K562 (cell line): ENCODE data around the gene SVIL.

Experiments
- CAMTA2 ChIP-seq: fragments of 250-450 bp; sonication (Bioruptor Pico); conservative IDR thresholded peaks from 2 replicates; pipeline ENCODE4 v1.5.1; 2022
- ELF1 ChIP-seq: fragments of 200-800 bp; sonication (Bioruptor generic); IDR thresholded peaks from 2 replicates; pipeline ENCODE4 v1.6.1; 2016; ENCODE audit warnings: missing genetic modification characterization, missing compliant biosample characterization
- HDAC8 ChIP-seq: fragments of 450-650 bp; IDR thresholded peaks from 2 replicates; pipeline ENCODE4 v1.6.1; 2016; ENCODE audit warnings: mild to moderate bottlenecking, missing genetic modification characterization, moderate library complexity, missing compliant biosample characterization
- POLR2A ChIP-seq: fragments of 450-650 bp; conservative IDR thresholded peaks from 2 replicates; pipeline ENCODE4 v1.6.1; 2016
- RFX1 ChIP-seq: fragments of 450-650 bp; IDR thresholded peaks from 2 replicates; pipeline ENCODE4 v1.6.1; 2016; ENCODE audit warnings: mild to moderate bottlenecking, moderate library complexity
- U2AF1 ChIP-seq: fragments of 200-400 bp; formaldehyde crosslinking; optimal IDR thresholded peaks from 2 replicates; pipeline ENCODE3; 2017; ENCODE audit warnings: mild to moderate bottlenecking, low read depth, low read length, moderate library complexity
- ZNF449 ChIP-seq: fragments of 250-450 bp; sonication (Bioruptor Pico); IDR thresholded peaks from 2 replicates; pipeline ENCODE4 v1.8.0; 2022; ENCODE audit warnings: moderate library complexity, mild to moderate bottlenecking, inconsistent platforms
- ZNF512 ChIP-seq: IDR thresholded peaks from 2 replicates; pipeline ENCODE4 v1.6.1; 2016; ENCODE audit warnings: missing genetic modification characterization, missing compliant biosample characterization
- TF ChIP-seq, protein P1 (sequence below): fragments of 250-450 bp; sonication (Bioruptor Pico); IDR thresholded peaks from 2 replicates; pipeline ENCODE4 v1.5.0; 2021
- TF ChIP-seq, protein P2 (sequence below): fragments of 250-450 bp; sonication (Bioruptor Pico); IDR thresholded peaks from 2 replicates; pipeline ENCODE4 v1.5.0; 2022; ENCODE audit warnings: mild to moderate bottlenecking

GRCh38 chr10:29533696-29534285 lies 101.0 kb downstream of the SVIL start:
- TF ChIP-seq CAMTA2: no peak
- TF ChIP-seq, protein P1, sequence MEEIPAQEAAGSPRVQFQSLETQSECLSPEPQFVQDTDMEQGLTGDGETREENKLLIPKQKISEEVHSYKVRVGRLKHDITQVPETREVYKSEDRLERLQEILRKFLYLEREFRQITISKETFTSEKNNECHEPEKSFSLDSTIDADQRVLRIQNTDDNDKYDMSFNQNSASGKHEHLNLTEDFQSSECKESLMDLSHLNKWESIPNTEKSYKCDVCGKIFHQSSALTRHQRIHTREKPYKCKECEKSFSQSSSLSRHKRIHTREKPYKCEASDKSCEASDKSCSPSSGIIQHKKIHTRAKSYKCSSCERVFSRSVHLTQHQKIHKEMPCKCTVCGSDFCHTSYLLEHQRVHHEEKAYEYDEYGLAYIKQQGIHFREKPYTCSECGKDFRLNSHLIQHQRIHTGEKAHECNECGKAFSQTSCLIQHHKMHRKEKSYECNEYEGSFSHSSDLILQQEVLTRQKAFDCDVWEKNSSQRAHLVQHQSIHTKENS (CRISPR knock-in tag): no peak
- TF ChIP-seq, protein P2, sequence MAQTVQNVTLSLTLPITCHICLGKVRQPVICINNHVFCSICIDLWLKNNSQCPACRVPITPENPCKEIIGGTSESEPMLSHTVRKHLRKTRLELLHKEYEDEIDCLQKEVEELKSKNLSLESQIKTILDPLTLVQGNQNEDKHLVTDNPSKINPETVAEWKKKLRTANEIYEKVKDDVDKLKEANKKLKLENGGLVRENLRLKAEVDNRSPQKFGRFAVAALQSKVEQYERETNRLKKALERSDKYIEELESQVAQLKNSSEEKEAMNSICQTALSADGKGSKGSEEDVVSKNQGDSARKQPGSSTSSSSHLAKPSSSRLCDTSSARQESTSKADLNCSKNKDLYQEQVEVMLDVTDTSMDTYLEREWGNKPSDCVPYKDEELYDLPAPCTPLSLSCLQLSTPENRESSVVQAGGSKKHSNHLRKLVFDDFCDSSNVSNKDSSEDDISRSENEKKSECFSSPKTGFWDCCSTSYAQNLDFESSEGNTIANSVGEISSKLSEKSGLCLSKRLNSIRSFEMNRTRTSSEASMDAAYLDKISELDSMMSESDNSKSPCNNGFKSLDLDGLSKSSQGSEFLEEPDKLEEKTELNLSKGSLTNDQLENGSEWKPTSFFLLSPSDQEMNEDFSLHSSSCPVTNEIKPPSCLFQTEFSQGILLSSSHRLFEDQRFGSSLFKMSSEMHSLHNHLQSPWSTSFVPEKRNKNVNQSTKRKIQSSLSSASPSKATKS (CRISPR knock-in tag): no peak
- TF ChIP-seq RFX1: no peak
- TF ChIP-seq U2AF1: no peak
- no peak for TF ChIP-seq ZNF449 (CRISPR knock-in tag)
- no peak for TF ChIP-seq ELF1 (tag)
- no peak for TF ChIP-seq POLR2A
- TF ChIP-seq HDAC8: no peak
- TF ChIP-seq ZNF512 (tag): no peak
